Stimulated activated CD4-positive, alpha-beta T cell treated with anti-CD3 and anti-CD28 coated beads, TNF-alpha, amount 100 ng/mL, for 48 hours (primary cell): ENCODE data around the gene HSD17B13.
"Not testable (repeated sequence)": the region's sequence is repeated elsewhere in the genome, so short reads cannot be mapped to it uniquely, and the experiment has no call there.

Experiments used
- DNase-seq, 3 donors: peaks; one replicate each; pipeline ENCODE4 v3.0.0-alpha.2; 2020; ENCODE audit warnings: low read depth in 3 of 3

The HSD17B13 gene

GRCh38 chr4:87316961-87317360 is 5.7 kb downstream of the HSD17B13 start:
- no peak for DNase-seq

- DNase-seq = not testable (repeated sequence)
These were observed 7.7 kb downstream of the HSD17B13 start for GRCh38 chr4:87315000-87315399.

- no peak for DNase-seq
These were observed 8.9 kb downstream of the HSD17B13 start for GRCh38 chr4:87313756-87314155.

GRCh38 chr4:87311684-87312083 is 11.0 kb downstream of the HSD17B13 start:
- no peak for DNase-seq

GRCh38 chr4:87310691-87311335 is 11.9 kb downstream of the HSD17B13 start:
- DNase-seq = no peak

- no peak for DNase-seq
These were observed 13.1 kb downstream of the HSD17B13 start for GRCh38 chr4:87309625-87310024.

- no peak for DNase-seq
These were observed 16.6 kb downstream of the HSD17B13 start for GRCh38 chr4:87306056-87306455.

- no peak for DNase-seq
These were observed 17.1 kb downstream of the HSD17B13 start for GRCh38 chr4:87305562-87305961.

- no peak for DNase-seq
These were observed 17.8 kb downstream of the HSD17B13 start for GRCh38 chr4:87304745-87305432.

- no peak for DNase-seq
These were observed 22.8 kb downstream of the HSD17B13 start for GRCh38 chr4:87299898-87300297.

- no peak for DNase-seq
These were observed 24.3 kb downstream of the HSD17B13 start for GRCh38 chr4:87298362-87298761.

- not testable (repeated sequence) for DNase-seq
These were observed 27.8 kb downstream of the HSD17B13 start for GRCh38 chr4:87294911-87295310.

GRCh38 chr4:87293889-87294288 is 28.8 kb downstream of the HSD17B13 start:
- not testable (repeated sequence) for DNase-seq

- DNase-seq = no peak
These were observed 35.7 kb downstream of the HSD17B13 start for GRCh38 chr4:87286970-87287369.

- DNase-seq = not testable (repeated sequence)
These were observed 38.4 kb downstream of the HSD17B13 start for GRCh38 chr4:87284268-87284667.

GRCh38 chr4:87283151-87283550 is 39.5 kb downstream of the HSD17B13 start:
- no peak for DNase-seq

- no peak for DNase-seq
These were observed 41.1 kb downstream of the HSD17B13 start for GRCh38 chr4:87281603-87282002.

GRCh38 chr4:87278335-87278794 is 44.3 kb downstream of the HSD17B13 start:
- DNase-seq = no peak

- no peak for DNase-seq
These were observed 47.4 kb downstream of the HSD17B13 start for GRCh38 chr4:87275311-87275710.

- no peak for DNase-seq
These were observed 47.9 kb downstream of the HSD17B13 start for GRCh38 chr4:87274803-87275202.

- no peak for DNase-seq
These were observed 48.4 kb downstream of the HSD17B13 start for GRCh38 chr4:87274327-87274726.

- no peak for DNase-seq
These were observed 51.9 kb downstream of the HSD17B13 start for GRCh38 chr4:87270825-87271224.

GRCh38 chr4:87270144-87270543 is 52.5 kb downstream of the HSD17B13 start:
- no peak for DNase-seq
